GM12878 (cell line): ENCODE measurements around the gene TMEM17.

ENCODE experiments used
- JUND ChIP-seq: IDR thresholded peaks from 2 replicates; pipeline ENCODE4 v1.6.1; 2012; ENCODE audit warnings: low read depth, mild to moderate bottlenecking, low read length, improper control_type of control experiment, moderate library complexity
- POLR2A ChIP-seq: IDR thresholded peaks from 2 replicates; pipeline ENCODE4 v1.6.1; 2011; ENCODE audit warnings: low read depth, mild to moderate bottlenecking, low read length
- TF ChIP-seq, protein P1 (sequence below): fragments of 450-650 bp; IDR thresholded peaks from 2 replicates; pipeline ENCODE4 v1.6.1; 2016; ENCODE audit warnings: mild to moderate bottlenecking

DNA sequence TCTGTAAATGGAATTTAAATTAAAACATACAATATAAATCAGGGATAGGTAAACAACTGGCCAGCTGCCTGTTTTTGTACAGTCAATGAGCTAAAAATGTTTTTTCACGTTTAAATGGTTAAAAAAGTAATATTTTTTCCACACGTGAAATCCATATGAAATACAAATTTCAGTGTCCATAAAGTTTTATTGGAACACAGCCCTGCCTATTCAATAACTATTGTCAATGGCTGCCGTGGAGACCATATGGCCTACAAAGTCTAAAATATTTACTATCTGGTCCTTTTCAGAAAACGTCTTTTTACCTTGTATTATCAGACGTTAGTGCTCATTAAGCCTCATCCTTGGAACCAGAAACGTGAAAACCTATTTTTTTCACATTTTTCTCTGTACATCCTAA is 1.3 kb downstream of the TMEM17 start:
- TF ChIP-seq, protein P1, sequence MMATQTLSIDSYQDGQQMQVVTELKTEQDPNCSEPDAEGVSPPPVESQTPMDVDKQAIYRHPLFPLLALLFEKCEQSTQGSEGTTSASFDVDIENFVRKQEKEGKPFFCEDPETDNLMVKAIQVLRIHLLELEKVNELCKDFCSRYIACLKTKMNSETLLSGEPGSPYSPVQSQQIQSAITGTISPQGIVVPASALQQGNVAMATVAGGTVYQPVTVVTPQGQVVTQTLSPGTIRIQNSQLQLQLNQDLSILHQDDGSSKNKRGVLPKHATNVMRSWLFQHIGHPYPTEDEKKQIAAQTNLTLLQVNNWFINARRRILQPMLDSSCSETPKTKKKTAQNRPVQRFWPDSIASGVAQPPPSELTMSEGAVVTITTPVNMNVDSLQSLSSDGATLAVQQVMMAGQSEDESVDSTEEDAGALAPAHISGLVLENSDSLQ: no peak
- TF ChIP-seq POLR2A (no peak), JUND (no peak)
